Adrenal gland (tissue), 5 donors: ENCODE results near the gene CAMK1D.

Source experiments
- CTCF ChIP-seq, 6 experiments: fragments of 450-650 bp in 4 of 6; fragments of 200-600 bp in 2 of 6; sonication (generic) in 1 of 6; IDR thresholded peaks; 1 replicate in 5 of 6; 2 replicates in 1 of 6; pipeline versions ENCODE4 v1.5.1 to v1.8.0; 2016 to 2021; ENCODE audit warnings: antibody characterized with exemption in 6 of 6, mild to moderate bottlenecking in 2 of 6, moderate library complexity in 1 of 6
- POLR2A ChIP-seq, 2 donors: fragments of 450-650 bp; IDR thresholded peaks; one replicate each; pipeline ENCODE4 v1.6.1; 2017; ENCODE audit warnings: antibody characterized with exemption in 2 of 2, mild to moderate bottlenecking in 2 of 2, moderate library complexity in 1 of 2
- donor health status: DM: no; HTN: no; CAD: no.

DNA sequence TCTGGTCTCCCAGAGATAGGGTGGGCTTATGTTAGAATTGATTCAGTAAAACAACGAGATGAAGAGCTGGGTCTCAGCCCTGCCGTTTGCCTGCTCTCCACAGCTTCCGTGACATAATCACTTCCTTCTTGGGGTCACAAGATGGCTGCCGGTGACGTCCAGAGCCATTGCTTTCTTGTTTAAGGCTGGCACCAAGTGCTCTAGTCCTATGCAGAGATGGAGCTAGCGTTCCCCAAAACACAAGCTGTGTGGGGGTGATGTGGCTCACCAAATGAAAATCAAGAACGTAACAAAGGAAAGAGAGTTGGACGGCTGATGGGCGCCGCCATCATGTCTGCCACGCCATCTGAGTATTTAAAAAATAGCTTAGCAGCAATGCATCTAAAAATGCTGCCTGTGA, 296.1 kb downstream of the CAMK1D start:
- TF ChIP-seq POLR2A (IDR thresholded peaks at IDR 0.05) (no peak), CTCF (IDR thresholded peaks at IDR 0.05) (no peak)
